Fibroblast of the conjunctiva (primary cell): ENCODE results near the gene PHOSPHO1.
A peak's percentile ranks its signal among the peaks of the same experiment; 100 is the strongest.
"Not testable (repeated sequence)": the region's sequence is repeated elsewhere in the genome, so short reads cannot be mapped to it uniquely, and the experiment has no call there.

Experiments used
- DNase-seq: peaks from one replicate; pipeline ENCODE4 v3.0.0-alpha.2; 2010; ENCODE audit warnings: low read depth

The PHOSPHO1 gene

GRCh38 chr17:49193513-49194296 lies 36.9 kb downstream of the PHOSPHO1 start:
- peak; percentile 38 for DNase-seq

- DNase-seq = peak; percentile 83
Observed at GRCh38 chr17:49191917-49192741, 38.5 kb downstream of the PHOSPHO1 start.

- no peak for DNase-seq
Observed at GRCh38 chr17:49191409-49191916, 39.1 kb downstream of the PHOSPHO1 start.

DNA sequence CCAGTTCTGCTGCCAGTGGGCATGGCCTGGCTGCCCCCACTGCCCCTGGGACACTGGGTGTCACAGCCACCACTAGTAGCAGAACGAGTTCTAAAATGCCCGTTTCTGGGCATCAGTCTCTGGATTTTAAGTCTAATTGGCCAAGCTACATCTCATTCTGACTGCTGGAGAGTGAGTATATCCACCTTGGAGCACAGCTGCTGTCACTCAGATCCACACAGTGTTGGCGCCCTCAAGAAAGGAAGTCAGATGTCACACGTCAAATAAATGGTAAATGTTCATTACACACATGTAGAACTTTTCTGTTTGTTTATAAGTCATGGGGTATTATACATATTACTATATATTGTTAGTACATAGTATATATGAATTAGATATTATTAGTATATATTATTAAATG lies 39.7 kb downstream of the PHOSPHO1 start:
- no peak for DNase-seq

- no peak for DNase-seq
Observed at GRCh38 chr17:49187301-49187700, 43.3 kb downstream of the PHOSPHO1 start.

DNA sequence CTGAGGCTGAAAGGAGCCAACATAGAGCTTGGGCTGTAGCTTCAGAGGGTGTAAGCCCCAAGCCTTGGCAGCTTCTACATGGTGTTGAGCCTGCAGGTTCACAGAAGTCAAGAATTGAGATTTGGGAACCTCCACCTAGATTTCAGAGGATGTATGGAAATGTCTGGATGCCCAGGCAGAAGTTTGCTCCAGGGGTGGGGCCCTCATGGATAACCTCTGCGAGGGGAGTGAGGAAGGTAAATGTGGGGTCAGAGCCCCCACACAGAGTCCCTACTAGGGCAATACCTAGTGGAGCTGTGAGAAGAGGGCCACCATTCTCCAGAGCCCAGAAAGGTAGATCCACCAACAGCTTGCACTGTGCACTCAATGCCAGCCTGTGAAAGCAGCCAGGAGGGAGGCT lies 45.2 kb downstream of the PHOSPHO1 start:
- not testable (repeated sequence) for DNase-seq

DNA sequence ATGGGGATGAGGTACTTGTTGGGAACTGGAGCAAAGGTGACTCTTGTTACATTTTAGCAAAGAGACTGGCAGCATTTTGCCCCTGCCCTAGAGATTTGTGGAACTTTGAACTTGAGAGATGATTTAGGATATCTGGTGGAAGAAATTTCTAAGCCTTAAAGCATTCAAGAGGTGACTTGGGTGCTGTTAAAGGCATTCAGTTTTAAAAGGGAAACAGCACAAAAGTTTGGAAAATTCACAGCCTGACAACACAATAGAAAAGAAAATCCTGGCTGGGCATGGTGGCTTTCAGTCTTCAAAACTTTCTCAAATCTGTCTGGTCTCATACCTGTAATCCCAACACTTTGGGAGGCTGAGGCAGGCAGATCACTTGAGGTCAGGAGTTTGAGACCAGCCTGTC lies 46.1 kb downstream of the PHOSPHO1 start:
- DNase-seq = not testable (repeated sequence)

DNA sequence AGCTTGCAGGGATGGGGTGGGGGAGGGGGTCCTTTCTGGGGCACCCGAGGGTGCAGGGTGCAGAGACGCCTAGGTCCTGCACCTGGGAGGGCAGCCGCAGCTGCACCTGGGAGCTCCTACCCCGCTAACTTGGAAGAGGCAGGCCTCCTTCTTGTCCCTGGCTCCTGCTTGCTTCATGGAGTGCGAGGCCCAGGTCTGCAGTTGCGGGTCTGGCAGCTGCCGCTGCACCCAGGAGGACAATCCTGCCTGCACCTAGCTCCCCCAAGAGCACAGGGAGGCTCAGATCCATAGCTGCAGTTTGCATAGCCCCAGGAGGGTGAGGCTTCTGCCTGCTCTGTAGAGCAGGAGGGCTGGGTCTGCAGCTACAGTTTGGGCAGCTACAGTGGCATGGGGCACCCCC lies 46.8 kb downstream of the PHOSPHO1 start:
- DNase-seq = no peak

GRCh38 chr17:49183341-49183740 lies 47.2 kb downstream of the PHOSPHO1 start:
- DNase-seq = no peak

GRCh38 chr17:49180998-49181635 lies 49.5 kb downstream of the PHOSPHO1 start:
- DNase-seq = no peak

DNA sequence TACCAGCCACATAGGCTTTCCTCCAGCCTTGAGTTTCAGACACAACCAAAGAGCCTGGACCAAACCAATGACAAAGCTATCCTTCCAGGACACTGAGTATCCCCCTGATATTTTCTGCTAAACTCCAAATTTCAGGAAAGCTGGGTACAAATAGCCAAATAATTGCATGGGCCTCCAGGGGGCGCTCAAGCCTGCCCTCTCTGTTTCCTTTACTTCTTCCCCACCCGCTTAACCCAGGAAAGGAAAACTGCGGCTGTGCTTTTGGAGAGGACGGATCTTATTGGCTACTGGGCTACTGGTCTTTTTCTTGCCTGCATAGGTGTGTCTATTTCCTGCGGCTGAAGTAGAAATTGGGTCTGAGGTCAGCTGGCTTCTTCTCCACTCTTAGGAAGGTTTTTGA lies 50.3 kb downstream of the PHOSPHO1 start:
- peak; percentile 27 for DNase-seq

DNA sequence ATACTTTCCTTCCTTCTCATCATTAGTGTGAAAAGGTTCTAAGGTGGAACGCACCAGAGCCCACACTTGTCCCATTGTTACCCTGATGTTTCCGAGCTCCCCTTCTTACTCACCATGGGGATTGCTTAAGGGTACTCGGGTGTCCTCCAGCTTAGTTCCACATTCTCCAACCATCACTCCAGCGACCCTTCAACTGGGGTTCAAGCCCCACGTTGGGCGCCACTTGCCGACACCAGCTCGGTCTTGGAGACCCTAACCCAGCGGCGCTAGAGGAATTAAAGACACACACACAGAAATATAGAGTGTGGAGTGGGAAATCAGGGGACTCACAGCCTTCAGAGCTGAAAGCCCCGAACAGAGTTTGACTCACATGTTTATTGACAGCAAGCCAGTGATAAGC lies 54.6 kb downstream of the PHOSPHO1 start:
- DNase-seq = not testable (repeated sequence)
